SK-MEL-5 (cell line): ENCODE results near the gene PSMD5. TPM values are rescaled to one million over a fixed set of nuclear protein-coding genes. Genes with fewer than 3 reads are reported as not detected.

Experiments
- DNase-seq: peaks from one replicate; pipeline ENCODE4 v3.0.0-alpha.2; 2016; ENCODE audit warnings: low read depth, low spot score
- in situ Hi-C: cut with HindIII; loops from 2 replicates; pipeline ENCODE4 v1.10.0; 2016; ENCODE audit warnings: low sequenced_read_pairs, high pct_unique_total_duplicates, low pct_unique_long_range_greater_than_20kb
- total RNA-seq: library from RNA; depleted of rRNA; stranded (reverse); fragments of >200 nt; shearing (Covaris generic); gene quantifications from 2 replicates; pipeline ENCODE4 v1.2.3, GENCODE V29; 2014

Gene PSMD5
- total RNA-seq, 1 experiment from 2014 or later: 23.9 TPM

DNA sequence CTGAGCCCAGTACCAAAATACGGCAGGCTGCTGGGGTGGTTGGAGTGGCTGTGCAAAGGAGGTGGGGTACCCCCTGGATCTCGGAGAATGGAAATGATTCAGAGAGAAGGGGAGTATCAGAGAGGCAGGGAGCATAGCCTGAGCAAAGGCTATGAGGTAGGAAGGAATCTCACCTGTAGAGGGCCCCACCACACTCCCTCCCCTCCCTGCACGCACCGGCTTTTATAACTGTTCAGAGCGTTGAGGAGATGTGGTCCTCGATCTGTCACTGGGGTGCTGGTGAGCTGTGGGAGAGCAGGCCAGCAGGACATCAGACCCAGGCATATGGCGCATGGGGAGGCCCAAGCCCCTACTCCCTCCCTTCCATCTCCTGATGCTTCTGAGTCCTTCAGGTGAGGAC lies 21.1 kb upstream of the PSMD5 start:
- DNase-seq: no peak
- in situ Hi-C loops: no loop called here

DNA sequence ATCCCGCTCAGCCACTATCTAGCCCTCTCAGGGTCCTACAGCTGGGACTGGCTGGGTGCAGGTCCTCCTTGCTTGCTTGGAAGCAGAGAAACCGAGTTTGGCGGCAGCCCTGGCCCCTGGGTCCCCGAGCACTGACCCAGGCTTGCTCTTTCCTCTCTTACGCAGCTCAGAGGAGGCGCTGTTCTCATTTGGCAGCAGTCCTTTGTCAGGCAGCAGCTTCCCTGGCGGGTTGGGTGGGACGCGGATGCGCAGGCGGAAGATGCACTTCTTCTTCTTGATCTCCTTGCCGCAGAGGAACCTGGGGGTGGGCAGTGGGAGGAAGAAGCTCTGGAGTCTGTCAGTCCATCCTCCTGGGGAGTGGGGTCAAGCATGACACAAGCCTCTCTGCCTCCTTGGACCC lies 19.7 kb upstream of the PSMD5 start:
- DNase-seq: no peak
- in situ Hi-C loops: no loop called here

DNA sequence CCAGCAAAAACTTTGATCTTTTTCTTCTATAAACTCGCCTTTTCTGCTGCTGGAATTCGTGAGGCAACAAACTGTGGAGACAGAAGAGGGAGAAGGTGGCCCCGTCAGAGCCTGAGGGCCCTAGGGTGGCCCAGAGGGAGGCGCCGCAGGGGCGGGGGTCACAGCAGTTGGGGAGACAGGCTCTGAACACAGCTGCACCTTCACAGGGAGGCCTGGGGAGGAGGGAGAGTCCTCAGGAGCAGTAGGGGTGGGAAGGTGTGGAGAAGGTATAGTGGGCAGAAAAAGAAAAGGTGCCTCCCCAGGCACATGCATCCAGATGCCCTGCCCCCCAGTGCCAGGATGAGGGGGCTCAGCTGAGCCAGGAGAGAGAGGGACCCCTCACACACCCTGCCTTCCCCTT lies 19.2 kb upstream of the PSMD5 start:
- DNase-seq: no peak
- in situ Hi-C loops: no loop called here

DNA sequence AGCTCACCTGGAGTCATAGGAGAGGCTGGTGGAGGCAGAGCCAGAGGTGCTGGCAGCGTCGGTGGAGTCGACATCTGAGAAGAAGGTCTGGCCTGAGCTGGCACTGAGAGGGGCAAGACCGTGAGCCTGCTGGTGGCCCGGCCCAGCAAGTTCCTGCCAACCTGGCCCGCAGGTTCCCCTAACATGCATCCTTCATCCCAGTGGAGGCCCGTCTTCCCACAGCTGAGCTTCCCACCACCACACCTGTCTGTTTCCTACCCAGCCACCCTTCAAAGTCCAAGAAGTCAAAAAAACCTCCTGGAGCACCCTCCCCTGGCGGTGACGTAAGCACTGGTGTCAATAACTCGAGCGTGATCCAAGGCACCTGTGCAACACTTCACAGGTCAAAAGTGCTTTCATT lies 17.4 kb upstream of the PSMD5 start:
- in situ Hi-C loops: no loop called here
- no peak for DNase-seq

DNA sequence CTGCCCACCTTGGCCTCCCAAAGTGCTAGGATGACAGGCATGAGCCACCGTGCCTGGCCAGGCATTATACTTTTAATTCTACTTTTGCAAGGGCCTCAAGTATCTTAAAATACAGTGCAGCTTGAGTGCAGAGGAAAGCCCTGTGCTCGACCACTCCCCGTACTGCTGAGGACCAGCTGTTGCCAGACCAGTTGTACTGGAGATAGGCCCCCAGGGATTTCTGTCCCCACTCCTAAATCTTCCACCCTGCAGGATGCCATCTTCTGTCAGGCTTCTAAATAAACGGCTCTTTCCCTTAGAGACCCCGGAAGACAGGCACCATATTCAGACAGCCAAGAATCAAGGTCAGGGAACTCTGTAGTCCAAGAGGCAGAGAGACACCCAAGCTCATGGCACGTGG lies 16.6 kb upstream of the PSMD5 start:
- no peak for DNase-seq
- in situ Hi-C loops: no loop called here

GRCh38 chr9:120857902-120858301 lies 15.2 kb upstream of the PSMD5 start:
- DNase-seq: no peak
- in situ Hi-C loops: no loop called here

- in situ Hi-C loops: no loop called here
Observed at GRCh38 chr9:120857481-120857880, 14.8 kb upstream of the PSMD5 start.

GRCh38 chr9:120856700-120857099 lies 14.0 kb upstream of the PSMD5 start:
- no peak for DNase-seq
- in situ Hi-C loops: no loop called here

More at GRCh38 chr9:120857481-120857880, 14.8 kb upstream of the PSMD5 start:
- no peak for DNase-seq

GRCh38 chr9:120855827-120856670 lies 13.3 kb upstream of the PSMD5 start:
- in situ Hi-C loops: no loop called here
- DNase-seq: no peak

DNA sequence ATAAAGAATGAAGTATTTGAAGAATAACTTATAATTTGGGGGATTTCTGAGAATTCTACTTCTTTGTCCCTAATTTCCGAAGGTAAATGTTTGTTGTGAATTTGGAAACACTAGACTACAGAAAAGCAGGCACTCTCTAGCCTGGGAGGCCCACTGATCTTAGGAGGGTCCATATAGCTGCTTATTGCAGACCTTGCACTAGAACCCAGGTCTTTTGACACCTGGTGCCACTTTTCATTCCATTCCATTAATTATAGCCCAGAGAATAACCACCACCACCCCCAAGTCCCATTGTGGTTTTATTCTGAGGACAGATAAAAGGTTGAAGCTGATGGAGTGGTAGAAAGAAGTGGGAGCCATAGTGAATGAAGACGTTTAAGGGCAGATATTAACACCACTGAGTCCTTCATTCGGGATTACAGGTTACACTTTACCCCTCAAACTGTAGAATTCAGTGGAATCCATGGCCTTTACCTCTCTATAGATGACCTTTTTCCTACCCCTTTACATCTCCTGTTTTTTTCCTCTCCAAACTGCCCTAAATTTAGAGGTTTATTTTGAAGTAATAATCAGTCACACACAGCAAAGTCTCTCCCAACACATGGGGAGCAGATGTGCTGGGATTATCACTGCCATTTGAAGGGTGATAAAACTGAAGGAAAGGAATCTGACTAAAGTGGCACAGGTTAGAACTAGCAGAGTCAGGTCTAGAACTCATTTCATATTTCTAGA lies 12.0 kb upstream of the PSMD5 start:
- DNase-seq: no peak
- in situ Hi-C loops: no loop called here

DNA sequence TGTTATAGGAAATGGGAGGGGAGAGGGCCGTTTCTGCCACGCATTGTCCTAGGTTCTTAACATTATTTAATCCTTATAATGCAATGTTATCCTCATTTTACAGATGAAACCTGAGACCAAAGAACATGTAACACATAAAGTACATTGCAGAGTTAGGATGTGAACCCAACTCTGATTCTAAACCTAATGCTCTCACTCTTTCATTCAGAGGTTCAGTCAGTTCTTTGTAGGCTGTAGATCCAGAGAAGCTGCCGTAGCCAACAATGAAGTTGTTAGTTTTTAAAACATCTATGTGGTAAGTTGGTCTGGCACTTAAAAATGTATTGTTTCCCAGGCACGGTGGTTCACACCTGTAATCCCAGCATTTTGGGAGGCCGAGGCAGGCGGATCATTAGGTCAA lies 10.5 kb upstream of the PSMD5 start:
- DNase-seq: no peak
- in situ Hi-C loops: no loop called here

DNA sequence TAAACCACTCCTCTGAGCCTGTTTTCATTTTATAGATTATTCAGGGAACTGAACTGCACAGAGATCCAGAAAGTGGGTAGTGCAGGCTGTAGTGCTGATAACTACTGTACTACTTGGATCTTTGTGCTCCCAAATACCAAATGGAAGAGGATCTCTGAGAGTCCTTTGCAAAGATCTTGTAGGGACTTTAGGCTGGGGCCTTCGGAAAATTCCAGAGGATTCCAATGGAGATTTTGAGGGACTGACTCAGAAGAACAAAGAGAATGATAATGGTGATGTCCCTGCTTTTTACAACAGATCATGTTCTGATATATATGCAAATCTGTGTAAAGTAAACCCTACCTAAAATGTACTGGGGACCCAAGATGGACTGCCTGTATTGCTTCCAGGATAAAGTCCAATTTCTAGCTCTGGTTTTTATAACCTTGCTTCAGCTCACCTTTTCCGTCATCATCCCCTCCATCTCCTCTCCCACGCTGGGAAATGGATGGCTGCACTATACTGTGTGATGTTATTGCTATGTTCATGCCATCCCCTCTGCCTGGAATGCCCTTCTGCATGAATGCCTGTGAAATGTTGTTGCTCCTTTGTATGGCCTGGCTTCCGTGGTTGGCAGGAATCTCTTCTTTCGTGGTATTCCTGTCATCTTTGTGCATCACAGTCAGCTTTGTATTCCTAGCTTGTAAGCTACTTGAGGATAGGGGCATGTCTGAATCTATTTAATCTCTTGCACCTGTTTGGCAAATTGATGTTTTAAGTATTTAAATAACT lies 9.7 kb upstream of the PSMD5 start:
- no peak for DNase-seq
- in situ Hi-C loops: no loop called here

DNA sequence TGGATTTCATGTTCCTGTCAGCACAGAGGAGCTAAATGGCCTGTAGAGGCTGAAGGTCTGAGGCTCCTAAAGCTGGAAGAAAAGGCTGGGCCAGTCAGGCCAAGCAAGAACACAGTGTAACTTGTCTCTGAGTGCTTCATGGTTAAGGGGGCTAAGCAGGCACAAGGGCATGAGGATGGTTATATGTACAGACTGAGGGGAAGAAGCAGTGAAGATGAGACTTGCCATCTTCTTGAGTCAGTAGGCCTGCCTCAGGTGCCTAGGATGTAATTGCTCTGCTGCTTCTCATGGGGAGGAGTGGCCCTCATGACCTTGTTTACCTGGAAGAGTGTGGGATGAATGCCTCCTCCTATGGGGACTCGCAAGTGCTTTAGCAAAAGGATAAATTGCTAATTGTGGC lies 8.7 kb upstream of the PSMD5 start:
- in situ Hi-C loops: no loop called here

GRCh38 chr9:120850315-120850714 lies 7.6 kb upstream of the PSMD5 start:
- no peak for DNase-seq
- in situ Hi-C loops: no loop called here

More for the DNA sequence above, 8.7 kb upstream of the PSMD5 start:
- DNase-seq: no peak

GRCh38 chr9:120846906-120847305 lies 4.2 kb upstream of the PSMD5 start:
- in situ Hi-C loops: no loop called here
- no peak for DNase-seq

DNA sequence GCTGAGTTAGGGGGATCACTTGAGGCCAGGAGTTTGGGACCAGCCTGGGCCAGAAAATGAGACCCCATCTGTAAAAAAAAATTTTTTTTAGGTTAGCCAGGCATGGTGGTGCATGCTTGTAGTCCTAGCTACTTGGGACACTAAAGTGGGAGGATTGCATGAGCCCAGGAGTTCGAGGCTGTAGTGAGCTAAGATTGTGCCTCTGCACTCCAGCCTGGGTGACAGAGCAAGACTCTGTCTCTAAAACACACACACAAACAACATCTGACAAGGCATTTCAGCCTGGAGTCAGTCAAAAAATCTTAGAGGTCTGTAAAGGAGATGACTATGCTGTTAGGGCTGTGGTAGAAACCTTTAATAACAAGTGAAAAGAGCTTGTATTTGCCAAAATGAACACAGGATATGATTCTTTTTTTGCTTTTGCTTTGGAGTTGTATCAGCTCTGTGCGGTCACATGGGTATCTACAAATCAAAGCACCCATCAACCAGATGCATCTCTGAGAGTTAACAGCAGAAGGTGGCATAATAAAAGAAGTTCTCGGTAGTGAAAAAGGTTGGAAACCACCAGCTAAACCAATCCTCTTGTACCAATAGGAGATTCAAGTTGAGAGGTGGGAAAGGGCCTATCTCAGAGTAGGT lies 3.6 kb upstream of the PSMD5 start:
- no peak for DNase-seq
- in situ Hi-C loops: no loop called here

DNA sequence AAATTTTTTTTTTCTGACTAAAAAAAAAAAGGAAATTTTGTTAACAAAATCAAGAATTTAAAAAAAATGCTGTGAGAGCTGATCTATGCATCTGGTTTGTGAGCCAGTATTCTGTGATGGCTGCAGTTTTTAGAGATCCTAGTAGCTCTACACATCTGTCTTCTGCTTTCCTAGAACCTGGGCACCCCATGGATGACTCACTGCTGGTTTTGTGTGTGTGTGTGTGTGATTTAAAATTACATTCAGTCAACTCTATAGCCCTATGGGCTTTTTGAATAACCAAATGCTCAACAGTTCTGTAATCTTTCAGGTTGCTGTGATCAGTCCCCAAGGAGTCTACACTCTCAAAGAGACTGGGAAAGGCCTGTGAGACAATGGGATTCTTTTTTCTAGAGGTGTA lies 2.5 kb upstream of the PSMD5 start:
- DNase-seq: no peak
- in situ Hi-C loops: no loop called here
